Neural progenitor cell (in vitro differentiated cells): ENCODE data around the gene CBX6. TPM values are rescaled to one million over a fixed set of nuclear protein-coding genes. Genes with fewer than 3 reads are reported as not detected.
A peak's percentile ranks its signal among the peaks of the same experiment; 100 is the strongest.

ENCODE experiments used
- DNase-seq: peaks from one replicate; pipeline ENCODE4 v3.0.0-alpha.2; 2016; ENCODE audit warnings: low spot score
- H2AFZ ChIP-seq: fragments of 200-600 bp; sonication (generic); replicated peaks from 2 replicates; pipeline ENCODE4 v1.6.1; 2016; ENCODE audit warnings: antibody characterized with exemption
- H3F3A ChIP-seq: fragments of 200-600 bp; sonication (generic); 2 replicates; pipeline ENCODE4 v1.6.1; 2016; ENCODE audit warnings: antibody characterized with exemption, low read depth
- H3K27ac ChIP-seq: fragments of 200-600 bp; sonication (generic); 2 replicates; pipeline ENCODE4 v1.5.1; 2016; ENCODE audit warnings: mild to moderate bottlenecking
- H3K27me3 ChIP-seq: fragments of 200-600 bp; sonication (generic); 2 replicates; pipeline ENCODE4 v1.6.1; 2016; ENCODE audit warnings: mild to moderate bottlenecking, moderate library complexity
- H3K36me3 ChIP-seq: fragments of 200-600 bp; sonication (generic); 2 replicates; pipeline ENCODE4 v1.5.1; 2016
- H3K4me1 ChIP-seq: fragments of 200-600 bp; sonication (generic); 2 replicates; pipeline ENCODE4 v1.6.1; 2016; ENCODE audit warnings: mixed run types
- H3K4me2 ChIP-seq: fragments of 200-600 bp; sonication (generic); 2 replicates; pipeline ENCODE4 v1.6.1; 2016
- H3K4me3 ChIP-seq: fragments of 200-600 bp; sonication (generic); 2 replicates; pipeline ENCODE4 v1.5.1; 2016
- H3K79me2 ChIP-seq: fragments of 200-600 bp; sonication (generic); 2 replicates; pipeline ENCODE4 v1.6.1; 2016; ENCODE audit warnings: low read depth
- H3K9ac ChIP-seq: fragments of 200-600 bp; sonication (generic); 2 replicates; pipeline ENCODE4 v1.6.1; 2016
- H3K9me3 ChIP-seq: fragments of 200-600 bp; sonication (generic); 2 replicates; pipeline ENCODE4 v1.5.1; 2016; ENCODE audit warnings: low read depth
- H4K20me1 ChIP-seq: fragments of 200-600 bp; sonication (generic); 2 replicates; pipeline ENCODE4 v1.6.1; 2016; ENCODE audit warnings: low read depth
- H3K27ac Mint-ChIP-seq: 3 replicates; pipeline ENCODE4 v1.8.0; 2021; ENCODE audit warnings: mixed read lengths
- H3K27me3 Mint-ChIP-seq: 2 replicates; pipeline ENCODE4 v1.8.0; 2022; ENCODE audit warnings: low read depth, mild to moderate bottlenecking, inconsistent platforms, moderate library complexity, mixed read lengths; ENCODE audit not compliant: insufficient read depth
- H3K36me3 Mint-ChIP-seq: 3 replicates; pipeline ENCODE4 v1.8.0; 2021; ENCODE audit warnings: mixed read lengths
- H3K4me1 Mint-ChIP-seq: 3 replicates; pipeline ENCODE4 v1.8.0; 2021; ENCODE audit warnings: mixed read lengths
- H3K4me3 Mint-ChIP-seq: 3 replicates; pipeline ENCODE4 v1.8.0; 2021; ENCODE audit warnings: mild to moderate bottlenecking, moderate library complexity, mixed read lengths
- H3K9me3 Mint-ChIP-seq: 3 replicates; pipeline ENCODE4 v1.8.0; 2020; ENCODE audit warnings: mixed read lengths
- CTCF ChIP-seq: fragments of 200-600 bp; sonication (generic); IDR thresholded peaks from 2 replicates; pipeline ENCODE4 v1.5.1; 2017; ENCODE audit warnings: antibody characterized with exemption, mild to moderate bottlenecking
- EZH2 ChIP-seq: fragments of 200-600 bp; sonication (generic); IDR thresholded peaks from 2 replicates; pipeline ENCODE4 v1.6.1; 2017; ENCODE audit warnings: antibody characterized with exemption, mild to moderate bottlenecking, moderate library complexity
- EZH2phosphoT487 ChIP-seq: fragments of 200-600 bp; sonication (generic); IDR thresholded peaks from 2 replicates; pipeline ENCODE4 v1.6.1; 2017; ENCODE audit warnings: antibody characterized with exemption
- total RNA-seq: library from RNA; depleted of rRNA; stranded (reverse); fragments of >200 nt; gene quantifications from 2 replicates; pipeline ENCODE4 v1.2.3, GENCODE V29; 2015; ENCODE audit warnings: low replicate concordance

CBX6 gene
- total RNA-seq, 1 donor from 2014 or later: 14.0 TPM

GRCh38 chr22:38867124-38867455, 4.9 kb downstream of the CBX6 start:
- Histone ChIP-seq H3K4me2 (peak overlapping the region; percentile 52), H3F3A (peaks cover 19% of the 10 kb centered on the region)
- H3K4me3 Mint-ChIP-seq: no peak overlapping the region

GRCh38 chr22:38866399-38867123, 5.5 kb downstream of the CBX6 start:
- Mint-ChIP-seq H3K4me1 (peaks cover 38% of the 10 kb centered on the region), H3K27ac (no peak overlapping the region), H3K4me3 (no peak overlapping the region), H3K36me3 (peaks cover 3% of the 10 kb centered on the region), H3K9me3 (no peaks in the 10 kb centered on the region), H3K27me3 (peaks cover 6% of the 10 kb centered on the region)
- Histone ChIP-seq H3K9ac (no peak overlapping the region), H3K4me3 (no peak overlapping the region), H2AFZ (no peak overlapping the region), H3K36me3 (no peaks in the 10 kb centered on the region), H3K27ac (no peak overlapping the region), H3K9me3 (no peaks in the 10 kb centered on the region), H4K20me1 (peaks cover 94% of the 10 kb centered on the region), H3K4me2 (peak overlapping the region; percentile 52), H3K79me2 (peaks cover 31% of the 10 kb centered on the region), H3K4me1 (peaks cover 20% of the 10 kb centered on the region), H3K27me3 (no peaks in the 10 kb centered on the region), H3F3A (peaks cover 21% of the 10 kb centered on the region)
- DNase-seq: peak; percentile 77
- TF ChIP-seq EZH2: no peak
- no peak for TF ChIP-seq EZH2phosphoT487
- peak; percentile 8 for TF ChIP-seq CTCF

More at GRCh38 chr22:38867124-38867455, 4.9 kb downstream of the CBX6 start:
- no peaks in the 10 kb centered on the region for H3K36me3 ChIP-seq
- H2AFZ ChIP-seq: no peak overlapping the region
- peaks cover 6% of the 10 kb centered on the region for H3K27me3 Mint-ChIP-seq
- H3K4me1 Mint-ChIP-seq: peaks cover 35% of the 10 kb centered on the region
- no peak overlapping the region for H3K27ac ChIP-seq
- peaks cover 88% of the 10 kb centered on the region for H4K20me1 ChIP-seq
- no peak overlapping the region for H3K27ac Mint-ChIP-seq
- peaks cover 3% of the 10 kb centered on the region for H3K36me3 Mint-ChIP-seq
- peaks cover 34% of the 10 kb centered on the region for H3K79me2 ChIP-seq
- no peak for TF ChIP-seq EZH2phosphoT487
- TF ChIP-seq CTCF: no peak
- TF ChIP-seq EZH2: no peak
- H3K4me3 ChIP-seq: no peak overlapping the region
- no peak overlapping the region for H3K9ac ChIP-seq
- H3K4me1 ChIP-seq: peaks cover 15% of the 10 kb centered on the region
- DNase-seq: no peak
- no peaks in the 10 kb centered on the region for H3K9me3 ChIP-seq
- H3K27me3 ChIP-seq: no peaks in the 10 kb centered on the region
- H3K9me3 Mint-ChIP-seq: no peaks in the 10 kb centered on the region

GRCh38 chr22:38866024-38866398, 6.0 kb downstream of the CBX6 start:
- H3K27ac ChIP-seq: no peak overlapping the region
- no peak for DNase-seq

More at GRCh38 chr22:38866024-38866398, 6.0 kb downstream of the CBX6 start:
- Histone ChIP-seq H3K9ac (no peak overlapping the region), H3F3A (peaks cover 21% of the 10 kb centered on the region), H3K4me3 (no peak overlapping the region), H2AFZ (no peak overlapping the region), H4K20me1 (peaks cover 99% of the 10 kb centered on the region), H3K9me3 (no peaks in the 10 kb centered on the region), H3K4me1 (peaks cover 26% of the 10 kb centered on the region), H3K36me3 (no peaks in the 10 kb centered on the region), H3K27me3 (no peaks in the 10 kb centered on the region), H3K79me2 (peaks cover 26% of the 10 kb centered on the region), H3K4me2 (no peak overlapping the region)
- Mint-ChIP-seq H3K9me3 (no peaks in the 10 kb centered on the region), H3K27ac (no peak overlapping the region), H3K4me1 (peaks cover 42% of the 10 kb centered on the region), H3K36me3 (peaks cover 3% of the 10 kb centered on the region), H3K27me3 (peaks cover 6% of the 10 kb centered on the region), H3K4me3 (no peak overlapping the region)
- no peak for TF ChIP-seq EZH2
- TF ChIP-seq EZH2phosphoT487: no peak
